Activated naive CD8-positive, alpha-beta T cell treated with anti-CD3 and anti-CD28 coated beads, Interleukin-2, amount 10 ng/mL, durations not matched to agents 7 days and 5 days (primary cell): Measurements from ENCODE around the gene RELB. TPM values are rescaled to one million over a fixed set of nuclear protein-coding genes. Genes with fewer than 3 reads are reported as not detected.

ENCODE experiments used
- ATAC-seq: fragments of 150-1000 bp; cut with Tn5 transposase; one replicate; pipeline ENCODE4 v1.10.0; 2021; ENCODE audit warnings: low read depth, moderate library complexity
- POLR2A ChIA-PET: fragments of 350-600 bp; sonication (Branson Sonifier 250); formaldehyde crosslinking; loops from one replicate; lab custom pipeline; 2021; ENCODE audit warnings: antibody characterized with exemption; lab: Charles Lee
- DNase-seq: peaks from one replicate; pipeline ENCODE4 v3.0.0; 2021
- H3K27ac Mint-ChIP-seq: one replicate; pipeline ENCODE4 v1.8.0; 2022; ENCODE audit warnings: mild to moderate bottlenecking, mixed read lengths
- H3K27me3 Mint-ChIP-seq: one replicate; pipeline ENCODE4 v1.8.0; 2022; ENCODE audit warnings: mild to moderate bottlenecking, moderate library complexity, mixed read lengths
- H3K36me3 Mint-ChIP-seq: one replicate; pipeline ENCODE4 v1.8.0; 2021; ENCODE audit warnings: mild to moderate bottlenecking, mixed read lengths
- H3K4me1 Mint-ChIP-seq: one replicate; pipeline ENCODE4 v1.8.0; 2021; ENCODE audit warnings: mixed read lengths
- H3K4me3 Mint-ChIP-seq: one replicate; pipeline ENCODE4 v1.8.0; 2022; ENCODE audit warnings: mild to moderate bottlenecking, moderate library complexity, mixed read lengths
- H3K9me3 Mint-ChIP-seq: one replicate; pipeline ENCODE4 v1.8.0; 2021; ENCODE audit warnings: mixed read lengths
- total RNA-seq, 2 experiments: library from RNA; stranded (reverse); gene quantifications; one replicate each; pipeline ENCODE4 v1.2.3, GENCODE V29; 2021

RELB gene
- total RNA-seq, 2 experiments from 2014 or later, result 20.8 to 24.2 TPM

DNA sequence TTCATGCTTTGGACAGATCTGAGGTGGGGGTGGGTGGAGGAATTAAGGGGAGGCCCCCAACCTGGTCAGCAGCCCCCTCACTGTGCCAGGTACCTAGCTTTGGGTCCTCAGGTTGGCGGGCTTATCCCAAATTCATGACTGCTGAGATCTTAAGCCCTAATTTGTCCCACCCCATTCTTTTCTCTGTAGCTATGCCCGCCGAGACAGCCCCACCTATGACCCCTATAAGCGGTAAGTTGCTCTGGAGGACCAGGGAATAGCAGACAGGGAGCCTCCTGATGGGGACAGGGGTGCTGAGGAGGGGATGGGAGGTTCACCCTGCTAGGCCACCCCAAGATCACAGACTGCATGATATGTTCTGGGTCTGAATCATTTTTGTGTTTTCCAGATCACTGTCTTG lies 60.7 kb downstream of the RELB start:
- Mint-ChIP-seq H3K4me1 (peaks cover 2% of the 10 kb centered on the region), H3K4me3 (no peak overlapping the region), H3K27me3 (no peaks in the 10 kb centered on the region), H3K27ac (no peak overlapping the region), H3K36me3 (peaks cover 17% of the 10 kb centered on the region), H3K9me3 (no peaks in the 10 kb centered on the region)
- no peak for DNase-seq
- POLR2A ChIA-PET, result interaction anchor here (1.2 kb wide), 1 partner anchor 23 kb away, joined by 3 read pairs; the partner anchor contains the start of gene CLASRP
- ATAC-seq, result no peak

GRCh38 chr19:45063851-45064801 lies 62.9 kb downstream of the RELB start:
- no peak overlapping the region for H3K4me3 Mint-ChIP-seq
- no peak for DNase-seq
- peaks cover 11% of the 10 kb centered on the region for H3K36me3 Mint-ChIP-seq
- no peak overlapping the region for H3K27ac Mint-ChIP-seq
- ATAC-seq, result no peak
- peaks cover 2% of the 10 kb centered on the region for H3K4me1 Mint-ChIP-seq
- H3K27me3 Mint-ChIP-seq, result no peaks in the 10 kb centered on the region
- H3K9me3 Mint-ChIP-seq, result no peaks in the 10 kb centered on the region
- POLR2A ChIA-PET, result interaction anchor here (0.7 to 1.1 kb wide), 2 partner anchors 17 to 39 kb away, joined by 4 to 6 read pairs; no protein-coding TSS in a partner anchor

GRCh38 chr19:45066921-45067661 lies 65.8 kb downstream of the RELB start:
- Mint-ChIP-seq H3K36me3 (peaks cover 7% of the 10 kb centered on the region), H3K4me1 (no peaks in the 10 kb centered on the region), H3K4me3 (no peak overlapping the region), H3K9me3 (no peaks in the 10 kb centered on the region), H3K27me3 (no peaks in the 10 kb centered on the region), H3K27ac (no peak overlapping the region)
- DNase-seq (no peak), ATAC-seq (no peak)
- POLR2A ChIA-PET, result interaction anchor here (0.5 to 1.1 kb wide), 2 partner anchors 8 to 457 kb away, joined by 3 read pairs; no protein-coding TSS in a partner anchor

DNA sequence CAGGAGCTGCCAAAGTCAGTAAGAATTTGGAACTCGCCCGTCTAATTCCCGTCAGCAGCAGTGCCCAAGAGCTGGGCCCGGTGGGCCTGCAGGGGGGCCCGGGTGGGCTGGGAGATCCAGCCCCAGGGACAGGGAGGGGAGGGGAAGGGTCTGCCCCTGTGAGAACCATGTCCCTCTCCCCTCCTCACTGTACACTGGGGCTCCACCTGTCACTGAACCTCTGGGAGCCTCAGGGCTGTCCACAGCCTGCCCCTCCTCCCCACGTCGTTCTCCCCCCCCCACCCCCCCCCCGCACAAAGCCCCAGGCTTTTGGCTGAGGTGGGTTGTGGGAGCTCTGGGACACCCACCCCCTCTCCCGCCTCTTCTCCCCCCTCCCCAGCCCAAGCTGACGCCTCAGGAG lies 66.8 kb downstream of the RELB start:
- Mint-ChIP-seq H3K4me3 (no peak overlapping the region), H3K27me3 (no peaks in the 10 kb centered on the region), H3K4me1 (peaks cover 2% of the 10 kb centered on the region), H3K9me3 (no peaks in the 10 kb centered on the region), H3K36me3 (peaks cover 6% of the 10 kb centered on the region), H3K27ac (no peak overlapping the region)
- POLR2A ChIA-PET, result no interaction called here
- ATAC-seq (no peak), DNase-seq (no peak)

DNA sequence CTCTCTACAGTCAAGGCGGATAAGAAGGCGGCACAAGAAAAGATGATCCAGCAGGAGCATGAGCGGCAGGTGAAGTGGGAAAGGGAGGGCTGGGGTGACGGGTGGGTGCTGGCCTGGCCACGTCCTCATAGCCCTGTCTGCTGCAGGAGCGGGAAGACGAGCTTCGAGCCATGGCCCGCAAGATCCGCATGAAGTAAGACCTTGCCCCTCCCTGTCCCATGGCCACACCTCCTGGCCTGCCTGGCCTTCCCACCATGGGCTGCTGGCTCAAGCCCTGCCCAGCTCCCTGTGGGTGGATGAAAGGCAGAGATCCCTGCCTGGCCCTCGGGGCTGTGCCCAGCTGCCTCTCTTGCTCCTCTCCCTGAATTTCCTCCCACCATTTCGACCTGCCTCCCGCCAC lies 67.8 kb downstream of the RELB start:
- Mint-ChIP-seq H3K4me3 (no peak overlapping the region), H3K4me1 (peaks cover 2% of the 10 kb centered on the region), H3K36me3 (peaks cover 6% of the 10 kb centered on the region), H3K9me3 (no peaks in the 10 kb centered on the region), H3K27me3 (no peaks in the 10 kb centered on the region), H3K27ac (no peak overlapping the region)
- no peak for ATAC-seq
- POLR2A ChIA-PET, result no interaction called here
- no peak for DNase-seq

GRCh38 chr19:45070214-45070613 lies 69.0 kb downstream of the RELB start:
- ATAC-seq, result no peak
- Mint-ChIP-seq H3K27ac (no peak overlapping the region), H3K36me3 (peaks cover 6% of the 10 kb centered on the region), H3K4me3 (no peak overlapping the region), H3K27me3 (no peaks in the 10 kb centered on the region), H3K9me3 (no peaks in the 10 kb centered on the region), H3K4me1 (peaks cover 6% of the 10 kb centered on the region)
- no peak for DNase-seq
- POLR2A ChIA-PET, result no interaction called here

- H3K9me3 Mint-ChIP-seq, result no peaks in the 10 kb centered on the region
- H3K4me3 Mint-ChIP-seq, result no peak overlapping the region
- no peak for ATAC-seq
- no peak for DNase-seq
- POLR2A ChIA-PET, result no interaction called here
- peaks cover 6% of the 10 kb centered on the region for H3K4me1 Mint-ChIP-seq
- H3K27me3 Mint-ChIP-seq, result no peaks in the 10 kb centered on the region
- H3K36me3 Mint-ChIP-seq, result peaks cover 6% of the 10 kb centered on the region
- H3K27ac Mint-ChIP-seq, result no peak overlapping the region
Observed at GRCh38 chr19:45070861-45071544, 69.7 kb downstream of the RELB start.

GRCh38 chr19:45071545-45071938 lies 70.3 kb downstream of the RELB start:
- DNase-seq (no peak), ATAC-seq (no peak)
- H3K27ac Mint-ChIP-seq, result no peak overlapping the region
- H3K4me1 Mint-ChIP-seq, result peaks cover 8% of the 10 kb centered on the region
- H3K4me3 Mint-ChIP-seq, result no peak overlapping the region
- H3K27me3 Mint-ChIP-seq, result no peaks in the 10 kb centered on the region
- H3K9me3 Mint-ChIP-seq, result no peaks in the 10 kb centered on the region
- peaks cover 6% of the 10 kb centered on the region for H3K36me3 Mint-ChIP-seq
- POLR2A ChIA-PET, result no interaction called here

- H3K4me3 Mint-ChIP-seq, result no peak overlapping the region
- H3K4me1 Mint-ChIP-seq, result peaks cover 14% of the 10 kb centered on the region
- peaks cover 6% of the 10 kb centered on the region for H3K36me3 Mint-ChIP-seq
- H3K9me3 Mint-ChIP-seq, result no peaks in the 10 kb centered on the region
- POLR2A ChIA-PET, result no interaction called here
- no peaks in the 10 kb centered on the region for H3K27me3 Mint-ChIP-seq
- H3K27ac Mint-ChIP-seq, result no peak overlapping the region
- ATAC-seq (no peak), DNase-seq (no peak)
Observed at GRCh38 chr19:45071969-45072790, 70.9 kb downstream of the RELB start.

GRCh38 chr19:45074744-45075300 lies 73.6 kb downstream of the RELB start:
- POLR2A ChIA-PET, result interaction anchor here (0.7 to 1.5 kb wide), 5 partner anchors 8 to 103 kb away, joined by 3 to 6 read pairs (median 4); partner anchors contain the start of genes CLASRP, PPP1R37 and TRAPPC6A
- ATAC-seq (no peak), DNase-seq (no peak)
- H3K27ac Mint-ChIP-seq, result peak overlapping the region; percentile 75
- no peaks in the 10 kb centered on the region for H3K27me3 Mint-ChIP-seq
- H3K4me1 Mint-ChIP-seq, result peaks cover 22% of the 10 kb centered on the region
- H3K9me3 Mint-ChIP-seq, result no peaks in the 10 kb centered on the region
- peaks cover 1% of the 10 kb centered on the region for H3K36me3 Mint-ChIP-seq
- H3K4me3 Mint-ChIP-seq, result peak overlapping the region; percentile 87

GRCh38 chr19:45075301-45076028 lies 74.2 kb downstream of the RELB start:
- Mint-ChIP-seq H3K36me3 (peaks cover 1% of the 10 kb centered on the region), H3K4me3 (peak overlapping the region; percentile 87), H3K4me1 (peaks cover 24% of the 10 kb centered on the region), H3K27me3 (no peaks in the 10 kb centered on the region), H3K9me3 (no peaks in the 10 kb centered on the region), H3K27ac (peak overlapping the region; percentile 88)
- POLR2A ChIA-PET, result interaction anchor here (0.7 to 1.5 kb wide), 5 partner anchors 8 to 103 kb away, joined by 3 to 6 read pairs (median 4); partner anchors contain the start of genes CLASRP, PPP1R37 and TRAPPC6A
- DNase-seq, result peak; percentile 66
- ATAC-seq, result peak; percentile 45
